ENCODE data around the gene ACOT11. TPM values are rescaled to one million over a fixed set of nuclear protein-coding genes. Genes with fewer than 3 reads are reported as not detected.

The ACOT11 gene
- total RNA-seq, 1 donor from 2014 or later = 3.4 TPM

DNA sequence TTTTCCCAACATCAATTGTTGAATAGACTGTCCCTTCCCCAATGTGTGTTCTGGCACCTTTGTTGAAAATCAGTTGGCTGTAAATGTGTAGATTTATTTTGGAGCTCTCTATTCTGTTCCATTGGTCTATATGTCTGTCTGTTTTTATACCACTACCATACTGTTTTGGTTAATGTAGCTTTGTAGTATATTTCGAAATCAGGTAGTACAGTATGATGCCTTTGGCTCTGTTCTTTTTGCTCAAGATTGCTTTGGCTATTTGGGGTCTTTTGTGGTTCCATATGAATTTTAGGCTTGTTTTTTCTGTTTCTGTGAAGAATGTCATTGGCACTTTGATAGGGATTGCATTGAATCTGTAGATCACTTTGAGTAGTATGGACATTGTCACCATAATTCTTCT, 8.1 kb downstream of the ACOT11 start:
- H3K36me3 ChIP-seq (ENCODE audit: control insufficient read depth, insufficient read depth, low read length) = no peaks in the 10 kb centered on the region
- H3K27me3 ChIP-seq (ENCODE audit: control insufficient read depth, insufficient read depth, low read length) = peaks cover 4% of the 10 kb centered on the region
- DNase-seq (ENCODE audit: low read depth) (no peak), FAIRE-seq (no peak)
- H3K4me3 ChIP-seq (ENCODE audit: low read depth, low read length) = no peak overlapping the region
- TF ChIP-seq, protein P1, sequence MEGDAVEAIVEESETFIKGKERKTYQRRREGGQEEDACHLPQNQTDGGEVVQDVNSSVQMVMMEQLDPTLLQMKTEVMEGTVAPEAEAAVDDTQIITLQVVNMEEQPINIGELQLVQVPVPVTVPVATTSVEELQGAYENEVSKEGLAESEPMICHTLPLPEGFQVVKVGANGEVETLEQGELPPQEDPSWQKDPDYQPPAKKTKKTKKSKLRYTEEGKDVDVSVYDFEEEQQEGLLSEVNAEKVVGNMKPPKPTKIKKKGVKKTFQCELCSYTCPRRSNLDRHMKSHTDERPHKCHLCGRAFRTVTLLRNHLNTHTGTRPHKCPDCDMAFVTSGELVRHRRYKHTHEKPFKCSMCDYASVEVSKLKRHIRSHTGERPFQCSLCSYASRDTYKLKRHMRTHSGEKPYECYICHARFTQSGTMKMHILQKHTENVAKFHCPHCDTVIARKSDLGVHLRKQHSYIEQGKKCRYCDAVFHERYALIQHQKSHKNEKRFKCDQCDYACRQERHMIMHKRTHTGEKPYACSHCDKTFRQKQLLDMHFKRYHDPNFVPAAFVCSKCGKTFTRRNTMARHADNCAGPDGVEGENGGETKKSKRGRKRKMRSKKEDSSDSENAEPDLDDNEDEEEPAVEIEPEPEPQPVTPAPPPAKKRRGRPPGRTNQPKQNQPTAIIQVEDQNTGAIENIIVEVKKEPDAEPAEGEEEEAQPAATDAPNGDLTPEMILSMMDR (IDR thresholded peaks at IDR 0.05; ENCODE audit: insufficient read depth, low read length, severe bottlenecking) = no peak

DNA sequence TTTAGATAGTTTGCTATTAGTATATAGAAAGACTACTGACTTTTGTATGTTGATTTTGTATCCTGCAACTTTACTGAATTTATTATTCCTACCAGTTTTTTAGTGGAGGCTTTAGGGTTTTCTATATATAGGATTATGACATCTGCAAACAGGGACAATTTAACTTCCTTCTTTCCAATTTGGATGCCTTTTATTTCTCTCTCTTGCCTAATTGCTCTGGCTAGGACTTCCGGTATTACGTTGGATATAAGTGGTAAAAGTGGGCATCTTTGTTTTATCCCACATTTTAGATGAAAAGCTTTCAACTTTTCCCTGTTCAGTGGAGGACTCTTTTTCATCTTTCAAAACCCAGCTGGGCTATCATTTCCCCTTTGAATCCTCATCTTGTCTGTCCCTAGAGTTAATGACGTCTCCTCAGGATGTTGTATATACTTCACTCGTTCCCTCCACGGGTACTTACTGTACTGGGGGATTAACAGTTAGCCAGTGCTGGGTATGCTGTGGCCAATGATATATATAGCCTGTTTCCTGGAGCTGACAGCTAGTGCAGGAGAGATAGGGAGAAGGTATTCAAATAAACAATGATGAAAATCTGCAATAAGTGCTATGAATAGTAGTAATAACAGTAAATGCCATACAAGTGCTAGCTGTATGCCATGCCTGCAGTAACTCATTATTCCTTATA, 9.8 kb downstream of the ACOT11 start:
- Histone ChIP-seq H3K36me3 (ENCODE audit: control insufficient read depth, insufficient read depth, low read length) (no peaks in the 10 kb centered on the region), H3K27me3 (ENCODE audit: control insufficient read depth, insufficient read depth, low read length) (peaks cover 4% of the 10 kb centered on the region), H3K4me3 (ENCODE audit: low read depth, low read length) (no peak overlapping the region)
- DNase-seq (ENCODE audit: low read depth) (no peak), FAIRE-seq (no peak)
- TF ChIP-seq, protein P1 (IDR thresholded peaks at IDR 0.05; ENCODE audit: insufficient read depth, low read length, severe bottlenecking) = no peak

DNA sequence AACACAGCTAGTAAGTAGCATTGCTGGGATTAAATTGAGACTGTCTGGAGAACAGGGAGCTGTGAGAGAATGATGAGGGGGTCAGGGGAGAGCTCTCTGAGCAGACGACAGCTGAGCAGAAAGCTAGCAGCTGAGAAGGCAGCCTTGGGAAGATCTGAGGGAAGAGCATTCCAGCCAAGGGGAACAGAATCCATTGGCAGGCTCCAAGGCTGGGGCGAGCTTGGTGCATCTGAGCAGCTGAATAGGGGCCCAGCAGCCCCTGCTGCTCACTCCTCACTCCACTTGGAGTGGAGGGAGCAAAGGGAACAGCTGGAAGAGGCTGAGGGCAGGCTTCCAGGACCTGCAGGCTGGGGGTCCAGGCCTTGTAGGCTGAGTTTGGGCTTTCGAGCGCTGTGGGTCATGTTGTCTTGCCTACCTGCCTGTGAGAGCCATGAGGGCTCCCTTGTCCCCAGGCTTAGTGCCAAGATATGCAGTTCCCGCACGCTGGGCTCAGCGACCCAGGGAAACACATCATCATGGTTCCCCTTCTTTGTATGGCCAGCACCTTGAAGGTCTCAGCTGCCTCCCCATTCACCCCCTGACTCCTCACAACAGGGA, 10.5 kb downstream of the ACOT11 start:
- DNase-seq (ENCODE audit: low read depth) (no peak), FAIRE-seq (peak; percentile 28)
- TF ChIP-seq, protein P1 (IDR thresholded peaks at IDR 0.05; ENCODE audit: insufficient read depth, low read length, severe bottlenecking) = no peak
- Histone ChIP-seq H3K4me3 (ENCODE audit: low read depth, low read length) (no peak overlapping the region), H3K27me3 (ENCODE audit: control insufficient read depth, insufficient read depth, low read length) (peaks cover 4% of the 10 kb centered on the region), H3K36me3 (ENCODE audit: control insufficient read depth, insufficient read depth, low read length) (no peaks in the 10 kb centered on the region)

DNA sequence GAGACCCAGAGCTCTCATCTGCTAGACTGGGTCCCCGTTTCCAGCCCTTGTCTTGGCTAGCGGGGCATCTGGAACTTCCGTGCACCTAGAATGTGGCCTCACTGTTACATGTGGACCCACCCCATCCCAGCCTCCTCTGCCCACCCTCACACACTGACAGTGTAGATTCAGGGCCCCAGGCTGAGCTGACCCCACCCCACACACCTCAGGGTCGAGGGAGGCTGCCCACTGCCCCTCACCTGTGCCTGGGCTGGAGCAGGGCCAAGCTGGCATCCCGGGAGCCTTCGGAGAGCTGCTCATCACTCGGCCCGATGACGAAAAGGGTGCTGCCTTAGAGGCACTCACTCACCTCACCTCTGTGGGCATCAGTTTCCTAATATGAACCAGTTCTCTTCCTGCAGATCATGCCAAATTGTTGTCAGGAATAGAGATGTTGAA, 11.1 kb downstream of the ACOT11 start:
- Histone ChIP-seq H3K27me3 (ENCODE audit: control insufficient read depth, insufficient read depth, low read length) (peaks cover 4% of the 10 kb centered on the region), H3K36me3 (ENCODE audit: control insufficient read depth, insufficient read depth, low read length) (no peaks in the 10 kb centered on the region), H3K4me3 (ENCODE audit: low read depth, low read length) (no peak overlapping the region)
- DNase-seq (ENCODE audit: low read depth) (no peak), FAIRE-seq (no peak)
- TF ChIP-seq, protein P1 (IDR thresholded peaks at IDR 0.05; ENCODE audit: insufficient read depth, low read length, severe bottlenecking) = no peak

DNA sequence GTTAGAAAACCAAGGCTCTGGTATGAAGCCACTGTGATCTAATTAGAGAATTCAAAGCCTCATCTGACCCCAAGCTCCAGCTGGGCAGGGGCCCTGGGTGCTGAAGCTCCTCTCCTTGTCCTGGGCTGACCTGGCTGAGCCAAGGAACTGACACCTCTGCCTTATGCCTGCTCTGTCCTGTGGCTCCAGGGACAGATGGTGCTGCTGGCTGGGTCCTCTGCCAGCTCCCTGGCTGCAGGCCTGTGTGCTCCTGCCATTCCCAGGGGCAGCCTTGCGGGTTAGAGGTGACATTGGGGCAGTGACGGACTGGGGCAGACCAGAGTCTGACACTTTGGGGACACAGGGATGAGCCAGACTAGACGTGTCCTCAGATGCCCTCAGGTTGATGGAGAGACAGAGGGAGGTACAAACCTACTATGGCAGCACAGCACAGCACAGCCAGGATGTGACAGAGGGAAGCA, 11.8 kb downstream of the ACOT11 start:
- H3K36me3 ChIP-seq (ENCODE audit: control insufficient read depth, insufficient read depth, low read length) = no peaks in the 10 kb centered on the region
- DNase-seq (ENCODE audit: low read depth) (no peak), FAIRE-seq (no peak)
- TF ChIP-seq, protein P1 (IDR thresholded peaks at IDR 0.05; ENCODE audit: insufficient read depth, low read length, severe bottlenecking) = no peak
- H3K27me3 ChIP-seq (ENCODE audit: control insufficient read depth, insufficient read depth, low read length) = peaks cover 4% of the 10 kb centered on the region
- no peak overlapping the region for H3K4me3 ChIP-seq (ENCODE audit: low read depth, low read length)

All from bronchial epithelial cell (primary cell).